ENCODE measurements around the gene ACHE. TPM values are rescaled to one million over a fixed set of nuclear protein-coding genes. Genes with fewer than 3 reads are reported as not detected.
"Not testable (repeated sequence)": the region's sequence is repeated elsewhere in the genome, so short reads cannot be mapped to it uniquely, and the experiment has no call there.

The ACHE gene
- total and polyA plus RNA-seq, 7 donors, result 3.0 to 20.6 (median 5.7) TPM

GRCh38 chr7:100933734-100934133, 38.0 kb upstream of the ACHE start:
- no peak for TF ChIP-seq EP300 (IDR thresholded peaks at IDR 0.05)
- no peak for TF ChIP-seq CTCF (IDR thresholded peaks at IDR 0.05)
- TF ChIP-seq POLR2A (IDR thresholded peaks at IDR 0.05), result no peak
- TF ChIP-seq POLR2AphosphoS5 (IDR thresholded peaks at IDR 0.05), result no peak
- no peak for DNase-seq
- H3K4me3 ChIP-seq, result no peak overlapping the region
- no peaks in the 10 kb centered on the region for H3K4me1 ChIP-seq
- no peaks in the 10 kb centered on the region for H3K36me3 ChIP-seq
- H3K27ac ChIP-seq, result no peak overlapping the region
- H3K27me3 ChIP-seq, result no peaks in the 10 kb centered on the region
- intact Hi-C loops (cut with DNase I), result no loop called here
- 23 to 51% methylated on average over 4 of the region's 4 CpGs for WGBS, 2 donors
- peaks cover 0 to 3% (median 0%) of the 10 kb centered on the region in 4 donors for H3K9me3 ChIP-seq

GRCh38 chr7:100929808-100930174, 34.1 kb upstream of the ACHE start:
- H3K27me3 ChIP-seq, result no peaks in the 10 kb centered on the region
- no peak overlapping the region for H3K27ac ChIP-seq
- no peak for TF ChIP-seq EP300 (IDR thresholded peaks at IDR 0.05)
- no peak for TF ChIP-seq POLR2A (IDR thresholded peaks at IDR 0.05)
- TF ChIP-seq POLR2AphosphoS5 (IDR thresholded peaks at IDR 0.05), result no peak
- H3K9me3 ChIP-seq, result peaks cover 0 to 3% (median 0%) of the 10 kb centered on the region in 4 donors
- intact Hi-C loops (cut with DNase I), result no loop called here
- DNase-seq, result no peak
- H3K4me3 ChIP-seq, result no peak overlapping the region
- H3K36me3 ChIP-seq, result no peaks in the 10 kb centered on the region
- no peaks in the 10 kb centered on the region for H3K4me1 ChIP-seq
- WGBS, 2 donors, result 96 to 97% methylated on average over 1 of the region's 1 CpG

GRCh38 chr7:100923616-100924015, 27.9 kb upstream of the ACHE start:
- DNase-seq; H3K4me3 ChIP-seq; H3K27me3 ChIP-seq; H3K4me1 ChIP-seq; H3K9me3 ChIP-seq; H3K36me3 ChIP-seq; intact Hi-C loops (cut with DNase I); H3K27ac ChIP-seq: not testable (repeated sequence)
- WGBS, 2 donors, result 51 to 53% methylated on average over 4 of the region's 4 CpGs

GRCh38 chr7:100921039-100921438, 25.4 kb upstream of the ACHE start:
- Histone ChIP-seq H3K4me3 (no peak overlapping the region), H3K36me3 (no peaks in the 10 kb centered on the region), H3K4me1 (no peaks in the 10 kb centered on the region), H3K27ac (no peak overlapping the region), H3K27me3 (peaks cover 0 to 6% (median under 1%) of the 10 kb centered on the region in 3 donors), H3K9me3 (no peaks in the 10 kb centered on the region)
- no peak for TF ChIP-seq EP300 (IDR thresholded peaks at IDR 0.05)
- TF ChIP-seq CTCF (IDR thresholded peaks at IDR 0.05), result no peak
- no peak for TF ChIP-seq POLR2AphosphoS5 (IDR thresholded peaks at IDR 0.05)
- TF ChIP-seq POLR2A (IDR thresholded peaks at IDR 0.05), result no peak
- intact Hi-C loops (cut with DNase I), result no loop called here
- no peak for DNase-seq

- 88 to 89% methylated on average over 9 of the region's 9 CpGs for WGBS, 2 donors
- intact Hi-C loops (cut with DNase I); H3K36me3 ChIP-seq: not testable (repeated sequence)
These were observed 24.2 kb upstream of the ACHE start for GRCh38 chr7:100919779-100920437.

GRCh38 chr7:100919335-100919734, 23.6 kb upstream of the ACHE start:
- H3K4me1 ChIP-seq; H3K27me3 ChIP-seq; H3K27ac ChIP-seq; DNase-seq; intact Hi-C loops (cut with DNase I); H3K36me3 ChIP-seq; H3K4me3 ChIP-seq; H3K9me3 ChIP-seq: not testable (repeated sequence)
- 91 to 94% methylated on average over 5 of the region's 5 CpGs for WGBS, 2 donors

More at GRCh38 chr7:100919779-100920437, 24.2 kb upstream of the ACHE start:
- not testable (repeated sequence) for H3K27ac ChIP-seq, H3K4me3 ChIP-seq, DNase-seq, H3K9me3 ChIP-seq, H3K27me3 ChIP-seq, H3K4me1 ChIP-seq

- no peak for DNase-seq
- WGBS, 2 donors, result 86 to 91% methylated on average over 8 of the region's 8 CpGs
- TF ChIP-seq CTCF (IDR thresholded peaks at IDR 0.05) (no peak), EP300 (IDR thresholded peaks at IDR 0.05) (no peak), POLR2A (IDR thresholded peaks at IDR 0.05) (no peak), POLR2AphosphoS5 (IDR thresholded peaks at IDR 0.05) (no peak)
These were observed 19.3 kb upstream of the ACHE start for GRCh38 chr7:100914879-100915447.

More at GRCh38 chr7:100914879-100915447, 19.3 kb upstream of the ACHE start:
- Histone ChIP-seq H3K27ac (no peak overlapping the region), H3K4me1 (no peaks in the 10 kb centered on the region), H3K9me3 (no peaks in the 10 kb centered on the region), H3K4me3 (no peak overlapping the region), H3K27me3 (peaks cover 0 to 10% (median 5%) of the 10 kb centered on the region in 3 donors), H3K36me3 (no peaks in the 10 kb centered on the region)
- intact Hi-C loops (cut with DNase I), result no loop called here

All from sigmoid colon (tissue), 7 donors.